Stimulated activated CD8-positive, alpha-beta memory T cell treated with anti-CD3 and anti-CD28 coated beads, Interleukin-15, amount 100 ng/mL, for 24 hours (primary cell): ENCODE data around the gene DYNLT4.
A peak's percentile ranks its signal among the peaks of the same experiment; 100 is the strongest.
"Not testable (repeated sequence)": the region's sequence is repeated elsewhere in the genome, so short reads cannot be mapped to it uniquely, and the experiment has no call there.

ENCODE experiments used
- DNase-seq: peaks from one replicate; pipeline ENCODE4 v3.0.0-alpha.2; 2020; ENCODE audit warnings: low read depth

DYNLT4 gene

GRCh38 chr1:44806704-44807363 is at the start of gene DYNLT4:
Gene DYNLT4 (minus strand): TSS chr1:44807351. CDS start chr1:44806668, 683 bp downstream.
- DNase-seq = no peak

GRCh38 chr1:44855742-44856141 is 48.6 kb upstream of the DYNLT4 start:
- no peak for DNase-seq

- DNase-seq = no peak
These were observed 47.8 kb upstream of the DYNLT4 start for GRCh38 chr1:44854970-44855369.

- no peak for DNase-seq
These were observed 46.0 kb upstream of the DYNLT4 start for GRCh38 chr1:44853201-44853600.

GRCh38 chr1:44851308-44851707 is 44.2 kb upstream of the DYNLT4 start:
- no peak for DNase-seq

- DNase-seq = no peak
These were observed 42.5 kb upstream of the DYNLT4 start for GRCh38 chr1:44849575-44850132.

GRCh38 chr1:44848456-44849181 is 41.5 kb upstream of the DYNLT4 start:
- DNase-seq = no peak

- DNase-seq = no peak
These were observed 40.7 kb upstream of the DYNLT4 start for GRCh38 chr1:44847845-44848244.

- DNase-seq = no peak
These were observed 39.8 kb upstream of the DYNLT4 start for GRCh38 chr1:44846985-44847384.

- no peak for DNase-seq
These were observed 35.9 kb upstream of the DYNLT4 start, which contains the start of gene PTCH2 for GRCh38 chr1:44842862-44843655. Gene PTCH2 (minus strand): TSS chr1:44843253. CDS start chr1:44842932, 321 bp downstream.

GRCh38 chr1:44842486-44842861 is 35.3 kb upstream of the DYNLT4 start:
- DNase-seq = no peak

GRCh38 chr1:44839576-44839975 is 32.4 kb upstream of the DYNLT4 start:
- no peak for DNase-seq

GRCh38 chr1:44838294-44838693 is 31.1 kb upstream of the DYNLT4 start:
- not testable (repeated sequence) for DNase-seq

GRCh38 chr1:44835738-44836675 is 28.9 kb upstream of the DYNLT4 start:
- peak; percentile 64 for DNase-seq

GRCh38 chr1:44834328-44834727 is 27.2 kb upstream of the DYNLT4 start:
- DNase-seq = no peak

- no peak for DNase-seq
These were observed 25.0 kb upstream of the DYNLT4 start for GRCh38 chr1:44832056-44832705.

- DNase-seq = no peak
These were observed 24.4 kb upstream of the DYNLT4 start for GRCh38 chr1:44831516-44831915.

GRCh38 chr1:44830900-44831304 is 23.8 kb upstream of the DYNLT4 start:
- no peak for DNase-seq

- DNase-seq = no peak
These were observed 22.6 kb upstream of the DYNLT4 start for GRCh38 chr1:44829506-44830384.
